Measurements from ENCODE around the gene MESD.

DNA sequence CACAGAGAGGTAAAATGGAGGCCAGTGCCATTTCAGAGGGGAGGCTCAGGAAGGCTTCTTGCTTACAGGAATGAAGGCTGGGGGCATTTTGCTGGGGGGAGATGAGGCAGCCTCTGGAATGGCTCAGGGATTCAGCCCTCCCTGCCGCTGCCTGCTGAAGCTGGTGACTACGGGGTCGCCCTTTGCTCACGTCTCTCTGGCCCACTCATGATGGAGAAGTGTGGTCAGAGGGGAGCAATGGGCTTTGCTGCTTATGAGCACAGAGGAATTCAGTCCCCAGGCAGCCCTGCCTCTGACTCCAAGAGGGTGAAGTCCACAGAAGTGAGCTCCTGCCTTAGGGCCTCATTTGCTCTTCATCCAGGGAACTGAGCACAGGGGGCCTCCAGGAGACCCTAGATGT lies 39.9 kb downstream of the MESD start:
- TF ChIP-seq CTCF (IDR thresholded peaks at IDR 0.05; ENCODE audit: low read depth, low read length) (no peak), EZH2phosphoT487 (IDR thresholded peaks at IDR 0.05; ENCODE audit: low read depth) (no peak)
